ENCODE data around the gene NUTM2F.

GRCh38 chr9:94300470-94301301, 27.8 kb downstream of the NUTM2F start:
- TF ChIP-seq EZH2 (IDR thresholded peaks at IDR 0.05; ENCODE audit: insufficient read depth, poor library complexity, severe bottlenecking) (no peak), EZH2phosphoT487 (IDR thresholded peaks at IDR 0.05; ENCODE audit: insufficient read depth, low read depth) (no peak)
